T47D (cell line): ENCODE data around the gene OPN1MW.
"Not testable (repeated sequence)": the region's sequence is repeated elsewhere in the genome, so short reads cannot be mapped to it uniquely, and the experiment has no call there.

Experiments
- DNase-seq, 2 experiments: peaks; one replicate each; pipeline versions ENCODE4 v3.0.0 to v3.0.0-alpha.2; 2011 to 2012; ENCODE audit warnings: low read depth in 1 of 2, low spot score in 1 of 2
- JUND ChIP-seq: IDR thresholded peaks from 2 replicates; pipeline ENCODE4 v1.6.1; 2012; ENCODE audit warnings: low read depth
- in situ Hi-C: cut with HindIII; loops from 2 replicates; pipeline ENCODE4 v1.10.0; 2016; ENCODE audit warnings: low sequenced_read_pairs, low pct_unique_long_range_greater_than_20kb

Gene OPN1MW

DNA sequence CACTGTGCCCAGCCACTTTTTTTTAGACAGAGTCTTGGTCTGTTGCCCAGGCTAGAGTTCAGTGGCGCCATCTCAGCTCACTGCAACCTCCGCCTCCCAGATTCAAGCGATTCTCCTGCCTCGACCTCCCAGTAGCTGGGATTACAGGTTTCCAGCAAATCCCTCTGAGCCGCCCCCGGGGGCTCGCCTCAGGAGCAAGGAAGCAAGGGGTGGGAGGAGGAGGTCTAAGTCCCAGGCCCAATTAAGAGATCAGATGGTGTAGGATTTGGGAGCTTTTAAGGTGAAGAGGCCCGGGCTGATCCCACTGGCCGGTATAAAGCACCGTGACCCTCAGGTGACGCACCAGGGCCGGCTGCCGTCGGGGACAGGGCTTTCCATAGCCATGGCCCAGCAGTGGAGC, at the start of gene OPN1MW:
TSS of gene OPN1MW (plus strand) at position 301 of the 400 bp plus-strand sequence. CDS start at position 383, 82 bp downstream.
- in situ Hi-C loops, DNase-seq: not testable (repeated sequence)

DNA sequence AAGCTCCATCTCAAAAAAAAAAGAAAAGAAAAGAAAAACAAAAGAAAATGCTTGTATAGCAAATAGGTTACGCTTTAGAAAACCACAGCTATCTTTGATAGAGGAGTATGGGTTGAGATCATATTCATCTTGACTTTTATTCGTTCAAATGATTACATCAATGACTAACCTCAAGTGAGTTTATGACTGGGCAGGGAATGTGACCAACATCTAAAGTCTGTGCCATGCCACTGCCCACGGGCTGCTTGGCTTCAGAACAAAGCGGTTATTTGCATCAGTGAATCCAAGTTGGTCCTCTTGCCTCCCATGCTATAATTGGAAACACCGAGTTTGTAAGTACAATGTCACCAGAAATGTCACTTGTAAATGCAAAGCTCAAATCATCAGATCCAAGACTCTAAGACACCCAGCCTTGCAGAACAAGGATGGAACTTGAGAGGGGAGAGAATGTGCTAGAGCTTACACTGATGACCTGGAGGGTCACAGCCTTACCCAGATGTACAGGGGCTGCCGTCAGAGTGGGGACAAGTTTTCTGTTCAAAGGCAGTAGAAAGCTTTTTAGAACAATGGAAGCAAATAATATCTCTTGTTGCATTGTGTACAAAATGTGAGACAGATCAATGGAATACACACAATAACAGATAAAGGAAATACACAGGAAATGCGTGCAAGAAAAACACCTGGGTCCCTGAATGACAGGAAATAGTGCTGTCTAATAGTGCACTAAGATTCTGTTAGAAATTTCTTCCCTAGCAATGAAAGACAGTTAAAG, 46.8 kb upstream of the OPN1MW start:
- TF ChIP-seq JUND, result no peak
- in situ Hi-C loops, result no loop called here

DNA sequence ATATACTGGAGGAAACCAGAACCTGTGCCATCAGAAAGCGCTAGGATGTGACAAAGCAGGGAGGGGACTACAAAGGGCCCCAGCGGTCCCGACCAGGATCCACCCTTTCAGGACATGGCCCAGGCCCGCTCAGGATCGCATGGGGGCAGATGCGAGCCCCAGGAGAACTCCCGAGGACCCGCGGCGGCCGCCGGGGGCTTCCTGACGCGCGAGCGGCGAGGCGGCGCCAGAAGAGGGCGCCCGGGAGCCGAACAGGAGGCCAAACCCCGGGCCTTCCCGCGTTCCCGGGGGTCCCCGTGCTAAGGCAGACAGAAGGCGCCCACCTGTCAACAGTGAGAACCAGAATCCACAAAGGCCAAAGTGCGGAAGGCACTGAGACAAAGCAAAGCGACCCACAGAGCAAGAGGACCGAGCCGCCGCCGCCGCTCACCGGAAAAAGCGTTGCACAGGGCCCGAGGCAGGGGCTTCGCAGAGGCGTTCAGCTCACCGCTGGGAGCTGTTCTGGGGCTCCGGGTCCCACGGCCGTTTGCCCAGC, 45.7 kb upstream of the OPN1MW start:
- in situ Hi-C loops, result no loop called here
- no peak for TF ChIP-seq JUND
- DNase-seq, result peak; percentile 21 to 46

More for the DNA sequence above, 46.8 kb upstream of the OPN1MW start:
- no peak for DNase-seq

DNA sequence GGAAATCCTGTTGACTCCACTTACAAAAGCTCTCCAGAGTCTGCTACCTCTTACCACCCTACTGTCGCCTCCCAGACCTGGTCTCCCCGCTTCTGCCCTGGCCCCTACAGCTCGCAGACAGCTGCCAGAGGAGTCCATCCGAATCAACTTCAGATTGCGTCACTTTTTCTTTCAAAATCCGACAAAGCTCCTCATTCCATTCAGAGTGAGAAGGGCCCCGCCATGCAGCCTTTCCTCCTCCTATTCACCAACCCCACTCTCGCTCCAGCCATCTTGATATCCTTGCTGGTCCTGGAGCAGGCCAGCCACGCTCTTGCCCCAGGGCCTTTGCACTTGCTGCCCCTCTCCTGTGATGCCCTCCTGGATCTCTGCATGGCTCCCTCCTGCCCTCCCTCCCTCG, 43.5 kb upstream of the OPN1MW start:
- no peak for DNase-seq
- in situ Hi-C loops, result no loop called here
- TF ChIP-seq JUND, result no peak

DNA sequence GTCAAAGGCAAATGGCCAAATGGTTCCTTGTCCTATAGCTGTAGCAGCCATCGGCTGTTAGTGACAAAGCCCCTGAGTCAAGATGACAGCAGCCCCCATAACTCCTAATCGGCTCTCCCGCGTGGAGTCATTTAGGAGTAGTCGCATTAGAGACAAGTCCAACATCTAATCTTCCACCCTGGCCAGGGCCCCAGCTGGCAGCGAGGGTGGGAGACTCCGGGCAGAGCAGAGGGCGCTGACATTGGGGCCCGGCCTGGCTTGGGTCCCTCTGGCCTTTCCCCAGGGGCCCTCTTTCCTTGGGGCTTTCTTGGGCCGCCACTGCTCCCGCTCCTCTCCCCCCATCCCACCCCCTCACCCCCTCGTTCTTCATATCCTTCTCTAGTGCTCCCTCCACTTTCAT, 42.2 kb upstream of the OPN1MW start:
- TF ChIP-seq JUND, result no peak
- in situ Hi-C loops, result no loop called here
- DNase-seq, result no peak

DNA sequence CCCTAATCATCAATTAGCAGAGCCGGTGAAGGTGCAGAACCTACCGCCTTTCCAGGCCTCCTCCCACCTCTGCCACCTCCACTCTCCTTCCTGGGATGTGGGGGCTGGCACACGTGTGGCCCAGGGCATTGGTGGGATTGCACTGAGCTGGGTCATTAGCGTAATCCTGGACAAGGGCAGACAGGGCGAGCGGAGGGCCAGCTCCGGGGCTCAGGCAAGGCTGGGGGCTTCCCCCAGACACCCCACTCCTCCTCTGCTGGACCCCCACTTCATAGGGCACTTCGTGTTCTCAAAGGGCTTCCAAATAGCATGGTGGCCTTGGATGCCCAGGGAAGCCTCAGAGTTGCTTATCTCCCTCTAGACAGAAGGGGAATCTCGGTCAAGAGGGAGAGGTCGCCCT, 41.7 kb upstream of the OPN1MW start:
- in situ Hi-C loops, result no loop called here
- DNase-seq, result no peak
- no peak for TF ChIP-seq JUND

DNA sequence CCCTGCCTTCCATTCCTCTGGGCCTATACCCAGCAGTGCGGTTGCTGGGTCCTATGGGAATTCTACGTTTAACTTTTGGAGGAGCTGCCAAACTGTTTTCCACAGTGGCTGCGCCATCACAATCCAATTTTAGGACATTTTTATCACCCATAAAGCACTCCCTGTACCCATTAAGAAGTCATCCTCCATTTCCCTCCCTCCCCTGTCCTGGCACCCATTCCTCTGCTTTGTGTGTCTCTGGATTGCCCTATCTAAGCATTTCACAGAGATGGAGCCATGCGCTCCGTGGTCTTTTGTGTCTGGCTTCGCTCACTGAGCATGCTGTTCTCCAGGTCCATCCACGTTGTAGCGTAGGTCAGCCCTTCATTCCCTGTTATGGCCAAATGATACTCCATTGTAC, 40.0 kb upstream of the OPN1MW start:
- no peak for DNase-seq
- TF ChIP-seq JUND, result no peak
- in situ Hi-C loops, result no loop called here

DNA sequence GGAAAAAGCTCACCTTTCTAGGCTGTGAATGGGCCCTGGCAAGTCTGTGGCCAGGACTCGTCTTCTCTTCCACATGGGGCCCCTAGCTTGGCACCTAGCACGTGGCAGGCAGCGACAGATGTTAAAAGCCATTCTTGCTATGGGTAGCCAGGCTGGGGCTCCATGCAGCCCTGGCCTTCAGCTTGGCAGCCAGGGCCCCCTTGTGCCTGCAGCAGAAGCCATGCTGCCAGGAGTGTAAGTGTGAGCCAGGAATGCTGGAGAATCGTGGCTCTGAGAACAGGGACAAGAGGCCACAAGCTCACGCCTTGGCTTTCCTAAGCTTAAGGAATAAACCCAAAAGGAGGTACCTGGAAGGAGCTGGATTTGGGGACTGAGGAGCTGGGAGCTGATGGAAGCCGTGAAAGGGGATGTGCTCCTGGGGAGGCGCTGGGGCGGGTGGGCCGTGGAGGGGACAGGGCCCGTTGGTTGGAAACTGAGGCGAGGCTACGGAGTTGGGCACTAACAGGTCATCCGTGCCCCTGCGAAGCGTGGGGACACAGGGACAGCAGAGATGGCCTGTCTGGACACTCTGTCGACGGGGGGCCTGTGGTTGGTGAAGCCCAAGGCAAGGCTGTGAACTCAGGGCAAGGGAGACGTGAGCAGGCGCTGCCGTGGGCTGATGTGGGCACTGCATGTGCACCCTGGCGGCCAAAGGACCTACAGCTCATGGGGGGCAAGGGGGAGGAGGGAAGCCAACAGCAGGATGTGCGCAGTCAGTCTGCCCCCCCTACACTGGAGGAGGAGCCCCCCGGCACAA, 39.2 kb upstream of the OPN1MW start:
- TF ChIP-seq JUND, result no peak
- in situ Hi-C loops, result no loop called here
- DNase-seq, result no peak

DNA sequence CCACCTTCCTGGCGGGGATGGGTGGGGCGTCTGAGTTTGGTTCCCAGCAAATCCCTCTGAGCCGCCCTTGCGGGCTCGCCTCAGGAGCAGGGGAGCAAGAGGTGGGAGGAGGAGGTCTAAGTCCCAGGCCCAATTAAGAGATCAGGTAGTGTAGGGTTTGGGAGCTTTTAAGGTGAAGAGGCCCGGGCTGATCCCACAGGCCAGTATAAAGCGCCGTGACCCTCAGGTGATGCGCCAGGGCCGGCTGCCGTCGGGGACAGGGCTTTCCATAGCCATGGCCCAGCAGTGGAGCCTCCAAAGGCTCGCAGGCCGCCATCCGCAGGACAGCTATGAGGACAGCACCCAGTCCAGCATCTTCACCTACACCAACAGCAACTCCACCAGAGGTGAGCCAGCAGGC, 38.4 kb upstream of the OPN1MW start, which contains the start of gene OPN1LW:
TSS of gene OPN1LW (plus strand) at position 234 of the 400 bp plus-strand sequence. CDS start at position 275, 41 bp downstream.
- in situ Hi-C loops, result not testable (repeated sequence)

DNA sequence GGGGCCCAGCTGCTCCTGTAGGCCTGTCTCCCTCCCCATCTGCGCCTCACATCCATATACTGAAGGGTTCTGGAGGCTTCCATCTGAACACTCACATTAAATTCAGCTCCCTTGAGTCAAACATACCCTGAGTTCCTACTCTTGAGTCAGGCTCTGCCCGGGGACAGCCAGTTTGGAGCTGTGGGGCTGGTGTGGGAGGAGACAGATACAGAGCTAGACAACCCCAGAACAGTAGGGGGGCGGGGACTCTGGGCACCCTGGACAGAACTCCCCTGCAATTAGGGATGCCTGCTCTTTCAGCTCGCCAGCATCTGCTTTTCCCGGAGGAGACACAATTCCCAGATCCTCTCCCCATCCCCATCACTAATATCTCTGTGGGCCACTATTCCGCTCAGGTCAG, 31.4 kb upstream of the OPN1MW start:
- DNase-seq, in situ Hi-C loops: not testable (repeated sequence)

More for the DNA sequence above, 38.4 kb upstream of the OPN1MW start, which contains the start of gene OPN1LW:
- DNase-seq, result not testable (repeated sequence)

DNA sequence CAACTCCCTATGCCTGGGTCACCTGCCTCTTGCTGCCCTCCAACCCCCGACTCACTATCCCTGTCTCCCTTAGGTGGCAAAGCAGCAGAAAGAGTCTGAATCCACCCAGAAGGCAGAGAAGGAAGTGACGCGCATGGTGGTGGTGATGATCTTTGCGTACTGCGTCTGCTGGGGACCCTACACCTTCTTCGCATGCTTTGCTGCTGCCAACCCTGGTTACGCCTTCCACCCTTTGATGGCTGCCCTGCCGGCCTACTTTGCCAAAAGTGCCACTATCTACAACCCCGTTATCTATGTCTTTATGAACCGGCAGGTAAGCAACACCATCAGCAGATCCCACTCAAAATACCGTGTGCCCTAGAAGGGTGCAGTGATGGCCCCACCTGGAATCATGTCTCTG, 26.2 kb upstream of the OPN1MW start:
- DNase-seq, in situ Hi-C loops: not testable (repeated sequence)

DNA sequence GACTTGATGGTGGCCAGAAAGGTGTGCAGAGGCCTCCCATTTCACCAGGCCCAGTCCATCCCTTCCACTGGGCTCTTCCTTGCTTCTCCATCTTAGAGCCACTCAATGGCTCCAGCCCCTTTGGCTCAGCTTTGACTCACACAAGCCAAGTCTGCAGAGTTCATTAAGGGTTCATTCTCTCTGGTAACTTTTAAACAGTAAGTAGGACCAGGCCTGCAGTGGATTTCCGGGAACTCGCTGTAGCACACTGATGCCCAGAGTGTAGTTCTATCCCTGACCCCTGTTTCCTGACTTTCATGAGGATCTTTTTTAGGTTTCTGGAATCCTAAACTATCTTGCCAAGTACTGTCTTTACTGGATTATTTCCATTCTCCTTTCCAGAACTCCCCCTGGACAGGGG, 25.2 kb upstream of the OPN1MW start:
- DNase-seq, in situ Hi-C loops: not testable (repeated sequence)

DNA sequence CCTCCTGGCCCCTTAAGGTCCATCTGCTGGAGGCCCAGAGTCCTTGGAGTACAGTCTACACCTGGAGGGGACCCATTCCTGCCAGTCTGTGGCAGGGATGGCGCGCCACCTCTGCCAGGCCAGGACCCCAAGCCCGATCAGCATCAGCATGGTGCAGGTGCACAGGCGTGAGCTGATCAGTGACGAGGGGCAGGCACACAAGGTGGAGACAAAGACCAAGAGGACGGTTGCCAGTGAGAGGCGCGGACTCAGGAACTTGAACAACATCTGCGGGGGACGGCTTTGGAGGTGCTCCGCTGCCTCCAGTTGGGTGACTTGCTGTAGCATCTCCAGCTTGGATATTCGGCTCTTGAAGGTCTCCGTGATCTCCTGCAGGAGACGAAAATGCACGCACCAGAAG, 23.1 kb upstream of the OPN1MW start:
- DNase-seq, in situ Hi-C loops: not testable (repeated sequence)

DNA sequence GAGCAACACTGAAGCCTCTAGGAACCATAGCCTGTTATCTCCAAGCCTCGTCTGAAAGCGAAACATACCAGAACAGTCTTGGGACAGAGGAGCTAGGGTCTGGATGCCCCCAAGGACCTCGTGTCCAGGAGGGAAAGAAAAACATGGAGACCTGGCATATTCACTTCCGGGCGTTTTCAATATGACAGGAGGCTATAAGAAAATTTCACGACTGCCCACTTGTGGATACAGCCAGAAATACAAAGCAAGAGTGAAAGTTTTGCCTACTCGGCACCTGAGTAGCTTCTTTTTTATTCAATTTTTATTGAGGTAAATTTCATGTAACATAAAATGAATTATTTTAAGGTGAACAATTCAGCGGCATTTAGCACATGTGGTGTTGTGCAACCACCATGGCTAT, 17.5 kb upstream of the OPN1MW start:
- DNase-seq, in situ Hi-C loops: not testable (repeated sequence)

DNA sequence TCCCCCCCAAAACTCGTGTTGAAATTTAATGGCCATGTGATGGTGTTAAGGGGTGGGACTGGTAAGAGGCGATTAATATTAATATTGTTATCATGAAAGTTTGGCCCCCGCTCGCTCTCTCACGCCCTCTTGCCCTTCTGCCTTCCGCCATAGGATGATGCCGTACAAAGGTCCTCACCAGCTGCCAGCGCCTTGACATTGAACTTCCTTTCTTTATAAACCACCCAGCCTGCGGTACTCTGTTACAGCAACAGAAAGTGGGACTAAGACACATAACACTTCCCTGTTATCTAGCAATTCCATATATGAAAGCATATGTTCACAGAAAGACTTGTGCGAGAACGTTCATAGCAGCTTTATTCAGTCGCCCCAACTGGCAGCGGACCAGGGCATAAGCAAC, 14.0 kb upstream of the OPN1MW start:
- in situ Hi-C loops, DNase-seq: not testable (repeated sequence)

DNA sequence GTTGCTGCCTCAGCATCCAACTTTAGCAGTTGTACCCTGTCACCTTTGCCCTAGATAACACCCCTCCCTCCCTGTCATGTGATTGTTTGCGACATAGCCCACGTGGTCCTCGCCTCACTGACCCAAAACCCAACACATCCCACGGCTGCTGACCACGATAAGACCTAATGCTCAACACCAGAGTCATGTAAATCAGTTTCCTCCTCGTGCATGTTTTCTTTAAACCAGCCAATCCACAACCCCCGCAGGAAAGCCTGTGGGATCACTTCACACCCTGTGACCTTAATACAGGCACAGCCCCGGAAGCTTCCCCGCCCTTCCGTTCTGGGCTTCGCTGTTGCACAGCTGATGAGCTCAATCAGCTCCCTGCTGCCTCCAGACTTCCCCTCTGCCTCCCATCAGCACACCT, 9.9 kb upstream of the OPN1MW start:
- in situ Hi-C loops, DNase-seq: not testable (repeated sequence)

DNA sequence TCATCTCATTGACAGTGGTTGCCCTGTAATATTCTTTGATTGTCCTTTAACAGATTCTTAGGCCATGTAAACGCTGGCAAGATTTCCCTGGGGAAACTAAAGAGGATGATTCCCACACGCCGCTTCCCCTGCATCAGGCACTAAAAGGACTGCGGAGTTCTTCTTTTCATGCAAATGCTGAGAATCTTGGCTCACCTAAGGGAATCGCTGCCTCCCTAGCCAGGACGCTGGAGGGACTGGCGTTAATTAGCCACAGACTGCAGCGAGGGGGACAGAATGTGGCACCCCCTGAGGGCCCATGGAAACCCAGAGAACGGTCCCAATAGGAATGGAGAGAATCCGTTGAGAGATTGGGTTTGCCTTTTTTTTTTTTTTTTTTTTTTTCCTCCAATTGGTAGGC, 8.0 kb upstream of the OPN1MW start:
- DNase-seq, in situ Hi-C loops: not testable (repeated sequence)

DNA sequence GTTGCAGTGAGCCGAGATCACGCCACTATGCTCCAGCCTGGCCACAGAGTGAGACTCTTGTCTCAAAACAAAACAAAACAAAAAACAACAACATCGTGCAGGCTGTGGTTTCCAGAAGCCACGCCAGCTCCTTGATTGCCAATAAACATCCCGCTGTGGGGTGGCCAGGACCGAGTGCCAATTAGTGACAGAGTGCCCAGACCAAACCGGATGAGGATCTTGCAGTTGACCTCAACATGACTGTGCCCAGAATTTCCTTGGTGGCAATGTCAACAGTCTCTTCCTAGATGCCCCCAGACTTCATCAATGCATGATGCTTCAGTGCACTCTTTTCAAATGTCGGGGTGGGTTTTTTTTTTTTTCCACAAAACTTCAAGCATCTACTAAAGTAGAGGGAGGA, 1.4 kb downstream of the OPN1MW start:
- DNase-seq, in situ Hi-C loops: not testable (repeated sequence)
